ENCODE data around the gene LGALS7B. TPM values are rescaled to one million over a fixed set of nuclear protein-coding genes. Genes with fewer than 3 reads are reported as not detected.

Gene LGALS7B
- total RNA-seq, 1 donor from 2014 or later = 4.4 TPM

DNA sequence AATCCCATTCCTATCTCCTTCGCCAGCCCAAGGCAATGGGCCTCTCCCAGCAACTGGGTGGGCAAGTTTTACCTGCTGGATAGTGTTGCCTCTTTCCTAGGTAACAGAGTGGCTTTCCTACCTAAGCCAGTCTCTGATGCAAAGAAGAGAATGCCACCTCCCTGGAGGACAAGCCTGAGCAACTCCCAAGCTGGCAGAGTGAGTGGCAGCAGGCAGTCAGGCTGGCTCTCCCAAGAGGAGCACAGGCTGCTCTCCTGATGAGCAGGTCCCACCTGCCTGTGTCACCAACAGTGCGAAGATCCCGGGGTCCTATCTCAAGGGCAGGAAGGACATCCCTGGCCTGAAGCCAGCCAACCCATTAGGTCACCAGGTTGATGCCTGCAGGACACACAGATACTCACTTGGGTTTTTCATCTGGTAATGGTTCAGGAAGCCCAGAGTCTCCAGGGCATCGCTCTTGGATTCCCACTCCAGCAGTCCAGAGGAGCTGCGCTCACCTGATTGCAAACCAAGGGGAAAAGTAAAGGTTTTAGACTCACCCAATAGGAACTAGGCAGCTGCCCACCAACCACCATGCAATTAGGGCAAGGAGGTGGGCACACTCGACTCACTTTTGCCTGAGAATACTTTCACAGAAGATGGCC, 48.1 kb downstream of the LGALS7B start:
- no peak for DNase-seq (ENCODE audit: low read depth)
- TF ChIP-seq, protein P1, sequence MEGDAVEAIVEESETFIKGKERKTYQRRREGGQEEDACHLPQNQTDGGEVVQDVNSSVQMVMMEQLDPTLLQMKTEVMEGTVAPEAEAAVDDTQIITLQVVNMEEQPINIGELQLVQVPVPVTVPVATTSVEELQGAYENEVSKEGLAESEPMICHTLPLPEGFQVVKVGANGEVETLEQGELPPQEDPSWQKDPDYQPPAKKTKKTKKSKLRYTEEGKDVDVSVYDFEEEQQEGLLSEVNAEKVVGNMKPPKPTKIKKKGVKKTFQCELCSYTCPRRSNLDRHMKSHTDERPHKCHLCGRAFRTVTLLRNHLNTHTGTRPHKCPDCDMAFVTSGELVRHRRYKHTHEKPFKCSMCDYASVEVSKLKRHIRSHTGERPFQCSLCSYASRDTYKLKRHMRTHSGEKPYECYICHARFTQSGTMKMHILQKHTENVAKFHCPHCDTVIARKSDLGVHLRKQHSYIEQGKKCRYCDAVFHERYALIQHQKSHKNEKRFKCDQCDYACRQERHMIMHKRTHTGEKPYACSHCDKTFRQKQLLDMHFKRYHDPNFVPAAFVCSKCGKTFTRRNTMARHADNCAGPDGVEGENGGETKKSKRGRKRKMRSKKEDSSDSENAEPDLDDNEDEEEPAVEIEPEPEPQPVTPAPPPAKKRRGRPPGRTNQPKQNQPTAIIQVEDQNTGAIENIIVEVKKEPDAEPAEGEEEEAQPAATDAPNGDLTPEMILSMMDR (conservative IDR thresholded peaks at IDR 0.05; ENCODE audit: low read depth, low read length) = no peak
- H3K4me3 ChIP-seq (ENCODE audit: low read depth, low read length) = no peak overlapping the region

DNA sequence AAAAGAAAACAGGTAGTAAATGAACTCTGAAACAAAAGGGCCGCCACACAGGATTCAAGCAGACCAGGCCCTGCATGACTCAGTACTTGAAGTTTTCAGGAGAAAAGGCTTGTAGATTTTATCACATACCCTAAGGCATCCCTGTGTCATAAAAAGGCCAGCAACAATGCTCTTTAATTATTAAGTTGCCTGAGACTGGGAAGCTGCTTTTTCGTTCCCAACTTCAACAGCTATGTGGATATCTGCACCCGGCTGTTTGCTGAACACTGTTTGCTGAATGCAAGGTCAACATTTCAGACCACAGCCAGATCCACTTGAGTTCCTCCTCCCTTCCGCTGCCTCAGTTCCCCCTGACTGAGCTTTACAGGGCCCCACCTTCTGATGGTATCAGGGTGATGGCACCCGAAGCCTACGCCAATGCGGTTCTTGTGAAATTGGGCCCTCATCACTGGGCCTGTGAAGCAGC, 48.7 kb downstream of the LGALS7B start:
- TF ChIP-seq, protein P1 (conservative IDR thresholded peaks at IDR 0.05; ENCODE audit: low read depth, low read length) = no peak

GRCh38 chr19:38838208-38838985, 49.4 kb downstream of the LGALS7B start:
- DNase-seq (ENCODE audit: low read depth) = no peak
- TF ChIP-seq, protein P1 (conservative IDR thresholded peaks at IDR 0.05; ENCODE audit: low read depth, low read length) = no peak
- no peak overlapping the region for H3K4me3 ChIP-seq (ENCODE audit: low read depth, low read length)

More for the DNA sequence above, 48.7 kb downstream of the LGALS7B start:
- DNase-seq (ENCODE audit: low read depth) = no peak
- no peak overlapping the region for H3K4me3 ChIP-seq (ENCODE audit: low read depth, low read length)

- no peak overlapping the region for H3K4me3 ChIP-seq (ENCODE audit: low read depth, low read length)
- TF ChIP-seq, protein P1 (conservative IDR thresholded peaks at IDR 0.05; ENCODE audit: low read depth, low read length) = no peak
- no peak for DNase-seq (ENCODE audit: low read depth)
Measured at GRCh38 chr19:38838986-38839761, 50.2 kb downstream of the LGALS7B start.

DNA sequence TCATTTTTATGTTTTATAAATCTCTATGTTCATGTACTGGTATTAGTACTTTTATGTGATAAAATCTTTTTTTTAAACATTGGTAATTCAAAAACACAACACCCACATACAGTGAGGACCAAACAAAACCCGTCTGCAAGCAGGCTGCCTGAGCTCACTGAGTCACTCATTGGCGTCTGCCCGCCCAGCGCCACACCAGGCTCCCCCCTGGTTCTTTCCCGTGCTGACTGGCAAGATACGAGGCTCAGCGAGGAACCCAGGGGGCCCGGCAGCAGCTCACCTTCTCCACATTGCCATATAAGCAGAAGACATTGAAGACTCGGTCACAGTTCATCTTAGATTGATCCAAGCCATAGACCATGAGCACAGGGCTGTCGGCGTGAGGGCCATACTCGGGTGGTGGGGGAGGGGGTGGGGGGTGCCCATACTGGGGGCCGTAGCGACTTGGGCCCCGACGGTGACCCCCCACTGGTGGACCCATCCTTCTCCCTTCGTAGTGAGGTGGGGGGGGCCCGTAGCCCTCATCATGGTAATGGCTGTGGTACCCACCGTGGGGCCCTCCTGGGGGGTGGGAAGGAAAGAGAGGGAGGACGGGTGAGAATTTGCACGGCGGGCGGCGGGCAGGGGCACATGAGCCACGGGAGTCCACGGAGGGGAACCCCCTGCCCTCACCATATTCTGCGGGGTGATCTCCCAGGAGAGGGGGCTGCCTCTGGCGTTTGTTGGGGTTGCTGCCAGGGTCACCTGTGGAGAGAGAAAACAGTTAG, 51.0 kb downstream of the LGALS7B start:
- no peak overlapping the region for H3K4me3 ChIP-seq (ENCODE audit: low read depth, low read length)
- TF ChIP-seq, protein P1 (conservative IDR thresholded peaks at IDR 0.05; ENCODE audit: low read depth, low read length) = no peak
- no peak for DNase-seq (ENCODE audit: low read depth)

- H3K4me3 ChIP-seq (ENCODE audit: low read depth, low read length) = no peak overlapping the region
- DNase-seq (ENCODE audit: low read depth) = no peak
- TF ChIP-seq, protein P1 (conservative IDR thresholded peaks at IDR 0.05; ENCODE audit: low read depth, low read length) = no peak
Measured at GRCh38 chr19:38840583-38840968, 51.6 kb downstream of the LGALS7B start.

Measured in epithelial cell of proximal tubule (primary cell).